RWPE1 (cell line): ENCODE measurements around the gene TNNI2.

Experiments used
- CTCF ChIA-PET: fragments of 350-600 bp; sonication (Branson Sonifier 250); formaldehyde crosslinking; extraction: SDS; loops from one replicate; lab custom pipeline; 2021; lab: Yijun Ruan, JAX
- POLR2A ChIA-PET: fragments of 400-600 bp; formaldehyde crosslinking; extraction: SDS; loops from one replicate; lab custom pipeline; 2020; ENCODE audit warnings: antibody characterized with exemption; ENCODE audit not compliant: low non-redundant PET; lab: Yijun Ruan, JAX
- DNase-seq: peaks from one replicate; pipeline ENCODE4 v3.0.0; 2012; ENCODE audit warnings: low spot score
- H3K27ac ChIP-seq: fragments of 450-650 bp; 2 replicates; pipeline ENCODE4 v1.5.1; 2017
- CTCF ChIP-seq: fragments of 450-650 bp; conservative IDR thresholded peaks from 2 replicates; pipeline ENCODE4 v1.5.1; 2017; ENCODE audit warnings: low read depth, mild to moderate bottlenecking

The TNNI2 gene

GRCh38 chr11:1847926-1848639, 9.3 kb downstream of the TNNI2 start:
- ChIA-PET POLR2A (interaction anchor here (0.7 kb wide), 1 partner anchor 104 kb away, joined by 3 read pairs; no protein-coding TSS in a partner anchor), CTCF (interaction anchor here (0.6 to 0.8 kb wide), 2 partner anchors 16 to 29 kb away, joined by 3 to 6 read pairs; no protein-coding TSS in a partner anchor)
- TF ChIP-seq CTCF = no peak
- no peak for DNase-seq
- peak overlapping the region; percentile 97 for H3K27ac ChIP-seq

- peak overlapping the region; percentile 97 for H3K27ac ChIP-seq
- ChIA-PET POLR2A (no interaction called here), CTCF (interaction anchor here (0.6 to 0.8 kb wide), 2 partner anchors 16 to 28 kb away, joined by 3 to 6 read pairs; no protein-coding TSS in a partner anchor)
- DNase-seq = no peak
- no peak for TF ChIP-seq CTCF
Observed at GRCh38 chr11:1848640-1849430, 10.1 kb downstream of the TNNI2 start.

- POLR2A ChIA-PET = no interaction called here
- CTCF ChIA-PET = interaction anchor here (0.7 to 1.6 kb wide), 4 partner anchors 31 to 199 kb away, joined by 3 to 8 read pairs (median 3); no protein-coding TSS in a partner anchor
- no peak for TF ChIP-seq CTCF
- no peak overlapping the region for H3K27ac ChIP-seq
- DNase-seq = no peak
Observed at GRCh38 chr11:1851468-1852180, 12.8 kb downstream of the TNNI2 start.

- POLR2A ChIA-PET = no interaction called here
- no peak for DNase-seq
- CTCF ChIA-PET = interaction anchor here (1.1 kb wide), 1 partner anchor 30 kb away, joined by 3 read pairs; no protein-coding TSS in a partner anchor
- H3K27ac ChIP-seq = no peak overlapping the region
- no peak for TF ChIP-seq CTCF
Observed at GRCh38 chr11:1852271-1852876, 13.6 kb downstream of the TNNI2 start.

GRCh38 chr11:1852877-1853276, 14.1 kb downstream of the TNNI2 start, which contains the start of gene LSP1:
TSS of gene LSP1 (plus strand) at chr11:1853084. CDS start at chr11:1853145, 61 bp downstream.
- TF ChIP-seq CTCF = no peak
- POLR2A ChIA-PET = no interaction called here
- CTCF ChIA-PET = interaction anchor here (0.6 to 1.1 kb wide), 2 partner anchors 16 to 29 kb away, joined by 3 to 4 read pairs; no protein-coding TSS in a partner anchor
- no peak for DNase-seq
- H3K27ac ChIP-seq = peak within 1 kb of the TSS; percentile 1; the same call in 1 of the 2 replicates
